NB4 (cell line): ENCODE data around the gene FPGT.

Experiments
- DNase-seq: peaks from one replicate; pipeline ENCODE4 v3.0.0; 2010; ENCODE audit warnings: low read depth
- H3K4me3 ChIP-seq: one replicate; pipeline ENCODE4 v1.5.1; 2011; ENCODE audit warnings: mild to moderate bottlenecking, low read depth, low read length, moderate library complexity
- MYC ChIP-seq: IDR thresholded peaks from 2 replicates; pipeline ENCODE4 v1.6.1; 2011; ENCODE audit warnings: low read depth, low read length
- POLR2A ChIP-seq: IDR thresholded peaks from 2 replicates; pipeline ENCODE4 v1.6.1; 2011; ENCODE audit warnings: mild to moderate bottlenecking; ENCODE audit not compliant: insufficient read length; ENCODE audit errors: extremely low read depth
- TF ChIP-seq, protein P1 (sequence below): IDR thresholded peaks from 2 replicates; pipeline ENCODE4 v1.6.1; 2011; ENCODE audit warnings: low read depth, low read length
- TF ChIP-seq, protein P2 (sequence below): IDR thresholded peaks from one replicate; pipeline ENCODE4 v1.5.1; 2012; ENCODE audit warnings: low read depth, low read length

The FPGT gene

DNA sequence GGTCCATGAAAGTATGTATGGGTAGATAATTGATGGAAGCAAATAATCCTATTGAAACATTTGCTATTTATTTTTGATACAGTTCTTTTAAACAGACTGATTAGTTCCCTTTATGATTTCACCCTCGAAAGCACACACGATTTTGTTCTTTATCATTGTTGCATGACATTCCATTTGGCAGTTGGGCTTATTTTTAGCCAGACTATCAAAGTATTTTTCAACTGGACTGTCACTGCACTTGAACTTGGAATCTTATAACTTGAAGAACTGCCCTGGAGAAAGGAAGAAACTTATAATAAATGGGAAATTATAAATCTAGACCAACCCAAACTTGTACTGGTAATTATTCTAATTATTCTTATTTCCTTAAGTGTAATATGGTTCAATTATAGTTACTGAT is 37.1 kb downstream of the FPGT start, which contains the start of gene TNNI3K:
TSS of gene TNNI3K (plus strand) at position 235 of the 400 bp plus-strand sequence. CDS start at position 300, 65 bp downstream.
- H3K4me3 ChIP-seq = no peak within 1 kb of the TSS
- TF ChIP-seq POLR2A = no peak
- no peak for TF ChIP-seq MYC
- TF ChIP-seq, protein P1, sequence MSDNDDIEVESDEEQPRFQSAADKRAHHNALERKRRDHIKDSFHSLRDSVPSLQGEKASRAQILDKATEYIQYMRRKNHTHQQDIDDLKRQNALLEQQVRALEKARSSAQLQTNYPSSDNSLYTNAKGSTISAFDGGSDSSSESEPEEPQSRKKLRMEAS = no peak
- TF ChIP-seq, protein P2, sequence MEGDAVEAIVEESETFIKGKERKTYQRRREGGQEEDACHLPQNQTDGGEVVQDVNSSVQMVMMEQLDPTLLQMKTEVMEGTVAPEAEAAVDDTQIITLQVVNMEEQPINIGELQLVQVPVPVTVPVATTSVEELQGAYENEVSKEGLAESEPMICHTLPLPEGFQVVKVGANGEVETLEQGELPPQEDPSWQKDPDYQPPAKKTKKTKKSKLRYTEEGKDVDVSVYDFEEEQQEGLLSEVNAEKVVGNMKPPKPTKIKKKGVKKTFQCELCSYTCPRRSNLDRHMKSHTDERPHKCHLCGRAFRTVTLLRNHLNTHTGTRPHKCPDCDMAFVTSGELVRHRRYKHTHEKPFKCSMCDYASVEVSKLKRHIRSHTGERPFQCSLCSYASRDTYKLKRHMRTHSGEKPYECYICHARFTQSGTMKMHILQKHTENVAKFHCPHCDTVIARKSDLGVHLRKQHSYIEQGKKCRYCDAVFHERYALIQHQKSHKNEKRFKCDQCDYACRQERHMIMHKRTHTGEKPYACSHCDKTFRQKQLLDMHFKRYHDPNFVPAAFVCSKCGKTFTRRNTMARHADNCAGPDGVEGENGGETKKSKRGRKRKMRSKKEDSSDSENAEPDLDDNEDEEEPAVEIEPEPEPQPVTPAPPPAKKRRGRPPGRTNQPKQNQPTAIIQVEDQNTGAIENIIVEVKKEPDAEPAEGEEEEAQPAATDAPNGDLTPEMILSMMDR = no peak
- no peak for DNase-seq

DNA sequence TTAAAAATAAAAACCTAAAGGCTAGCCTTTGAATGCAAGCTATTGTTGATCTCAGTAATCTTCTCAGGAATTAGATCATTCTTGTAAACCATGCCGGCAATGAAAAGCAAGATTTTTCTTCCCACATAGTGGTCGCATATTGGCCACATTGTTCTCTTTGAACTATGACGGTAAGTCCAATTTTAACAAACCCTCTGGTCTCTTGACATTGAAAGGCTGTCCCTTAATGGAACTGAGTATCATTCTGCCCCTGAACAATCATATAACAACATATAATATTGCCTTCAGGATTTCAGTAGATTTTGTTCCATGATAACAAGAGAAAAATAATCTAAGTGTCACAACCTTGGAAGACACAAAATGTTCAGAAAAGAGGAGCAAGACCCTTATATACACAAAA is 38.4 kb downstream of the FPGT start:
- no peak for DNase-seq
- no peak overlapping the region for H3K4me3 ChIP-seq
- TF ChIP-seq, protein P2 = no peak
- TF ChIP-seq, protein P1 = no peak
- TF ChIP-seq MYC (no peak), POLR2A (no peak)

DNA sequence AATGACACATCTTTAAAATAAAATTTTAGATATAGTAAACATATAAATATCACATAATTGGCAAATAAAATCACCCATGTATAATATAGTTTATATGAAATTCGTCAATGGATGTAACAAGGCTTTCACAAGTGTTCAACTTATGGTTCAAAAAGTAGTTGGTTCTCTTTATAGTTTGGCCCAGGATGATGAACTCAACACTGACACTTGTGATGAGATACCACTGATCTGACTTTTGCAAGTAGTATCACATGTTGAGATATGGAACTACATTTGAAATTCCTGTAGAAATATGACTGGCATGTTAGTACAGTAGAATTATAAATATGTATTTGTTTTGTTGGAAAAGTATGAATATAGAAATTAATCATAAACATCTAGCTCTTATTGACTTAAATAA is 39.0 kb downstream of the FPGT start:
- DNase-seq = no peak

DNA sequence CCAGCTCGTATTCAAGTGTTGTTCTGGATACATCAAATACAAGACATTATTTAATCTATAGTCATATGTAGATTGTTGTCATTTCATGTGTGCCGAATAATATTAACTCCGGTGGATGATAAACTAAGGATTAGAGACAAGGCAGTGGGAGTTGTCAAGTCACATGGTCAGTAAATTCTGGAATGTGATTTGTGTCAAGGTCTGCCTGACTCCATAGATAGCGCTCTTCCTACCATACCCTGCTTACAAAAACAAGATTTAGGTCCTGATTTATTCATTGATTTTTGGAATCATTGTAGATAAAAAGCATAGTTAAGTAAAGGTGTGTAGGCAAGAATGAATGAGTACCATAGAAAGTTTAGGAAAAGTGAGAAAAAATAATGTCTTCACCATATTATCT is 39.7 kb downstream of the FPGT start:
- no peak for DNase-seq
- no peak overlapping the region for H3K4me3 ChIP-seq
- TF ChIP-seq POLR2A (no peak), MYC (no peak)
- TF ChIP-seq, protein P1 = no peak

More for the DNA sequence above, 39.0 kb downstream of the FPGT start:
- H3K4me3 ChIP-seq = no peak overlapping the region
- TF ChIP-seq, protein P2 = no peak
- TF ChIP-seq, protein P1 = no peak
- TF ChIP-seq MYC (no peak), POLR2A (no peak)

DNA sequence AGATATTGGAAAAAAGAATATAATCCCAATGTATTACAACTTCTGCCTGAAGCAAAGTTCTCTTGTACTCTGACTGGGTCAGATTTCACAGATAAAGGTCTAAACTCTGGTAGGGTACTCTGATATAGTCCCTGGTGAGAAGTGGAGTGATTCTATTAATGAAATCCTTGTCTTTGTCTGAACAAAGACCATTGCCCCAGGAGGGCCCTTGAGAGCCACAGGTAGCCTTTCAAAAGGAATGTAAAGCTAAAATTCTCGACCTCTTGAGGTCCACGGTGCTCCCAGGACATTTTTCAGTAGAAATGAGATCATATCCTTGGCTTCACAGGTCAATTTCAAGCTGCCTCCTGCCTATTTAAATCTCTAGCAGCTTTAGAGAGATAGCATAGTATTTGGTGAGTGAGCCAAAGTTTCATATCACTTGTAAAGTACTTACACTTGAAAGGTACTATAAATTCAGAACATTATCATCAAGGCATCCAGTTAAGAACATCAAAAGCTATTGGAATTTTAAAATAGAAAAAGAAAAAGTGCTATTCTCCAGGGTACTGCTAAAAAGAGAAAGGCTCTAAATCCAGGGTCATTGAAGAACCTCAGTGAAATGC is 47.2 kb downstream of the FPGT start:
- H3K4me3 ChIP-seq = no peak overlapping the region
- TF ChIP-seq POLR2A = no peak
- TF ChIP-seq, protein P2 = no peak
- TF ChIP-seq, protein P1 = no peak
- TF ChIP-seq MYC = no peak
- DNase-seq = no peak

DNA sequence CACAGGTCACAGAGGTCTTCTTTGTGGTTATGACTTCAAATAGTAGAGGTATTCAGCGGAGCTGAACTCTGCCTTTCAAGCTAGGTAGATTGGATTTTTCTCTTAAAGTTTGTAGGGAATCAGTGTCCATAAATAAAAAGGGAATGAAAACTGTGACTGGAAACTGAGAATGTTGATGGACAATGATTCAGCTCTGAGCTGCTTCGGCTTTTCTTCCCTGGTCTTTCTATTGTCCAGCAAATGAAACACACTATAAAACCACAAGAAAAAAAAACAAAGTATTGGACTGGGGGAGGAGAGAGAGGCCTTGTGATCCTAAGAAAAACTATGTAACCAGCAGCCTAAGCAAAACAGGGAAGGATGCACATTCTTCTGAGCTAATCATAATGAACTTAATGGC is 48.3 kb downstream of the FPGT start:
- H3K4me3 ChIP-seq = no peak overlapping the region
- TF ChIP-seq, protein P2 = no peak
- no peak for TF ChIP-seq POLR2A
- no peak for TF ChIP-seq MYC
- TF ChIP-seq, protein P1 = no peak
- no peak for DNase-seq
